ENCODE measurements around the gene PPP3CA.

- TF ChIP-seq, protein P1, sequence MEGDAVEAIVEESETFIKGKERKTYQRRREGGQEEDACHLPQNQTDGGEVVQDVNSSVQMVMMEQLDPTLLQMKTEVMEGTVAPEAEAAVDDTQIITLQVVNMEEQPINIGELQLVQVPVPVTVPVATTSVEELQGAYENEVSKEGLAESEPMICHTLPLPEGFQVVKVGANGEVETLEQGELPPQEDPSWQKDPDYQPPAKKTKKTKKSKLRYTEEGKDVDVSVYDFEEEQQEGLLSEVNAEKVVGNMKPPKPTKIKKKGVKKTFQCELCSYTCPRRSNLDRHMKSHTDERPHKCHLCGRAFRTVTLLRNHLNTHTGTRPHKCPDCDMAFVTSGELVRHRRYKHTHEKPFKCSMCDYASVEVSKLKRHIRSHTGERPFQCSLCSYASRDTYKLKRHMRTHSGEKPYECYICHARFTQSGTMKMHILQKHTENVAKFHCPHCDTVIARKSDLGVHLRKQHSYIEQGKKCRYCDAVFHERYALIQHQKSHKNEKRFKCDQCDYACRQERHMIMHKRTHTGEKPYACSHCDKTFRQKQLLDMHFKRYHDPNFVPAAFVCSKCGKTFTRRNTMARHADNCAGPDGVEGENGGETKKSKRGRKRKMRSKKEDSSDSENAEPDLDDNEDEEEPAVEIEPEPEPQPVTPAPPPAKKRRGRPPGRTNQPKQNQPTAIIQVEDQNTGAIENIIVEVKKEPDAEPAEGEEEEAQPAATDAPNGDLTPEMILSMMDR (conservative IDR thresholded peaks at IDR 0.05 in 1 of 2, IDR thresholded peaks at IDR 0.05 in 1 of 2; ENCODE audit: extremely low read depth in 1 of 2, insufficient read depth in 1 of 2, low read depth in 1 of 2, low read length in 2 of 2), result no peak
- no peak for TF ChIP-seq EZH2 (IDR thresholded peaks at IDR 0.05; ENCODE audit: borderline replicate concordance, low read length)
Measured at GRCh38 chr4:101265816-101266172, 81.5 kb downstream of the PPP3CA start.
